WERI-Rb-1 (cell line): ENCODE data around the gene TRIM40.
"Not testable (repeated sequence)": the region's sequence is repeated elsewhere in the genome, so short reads cannot be mapped to it uniquely, and the experiment has no call there.

Experiments used
- DNase-seq: peaks from one replicate; pipeline ENCODE4 v3.0.0-alpha.2; 2020
- H3K27ac ChIP-seq: fragments of 250-450 bp; sonication (Bioruptor Pico); 2 replicates; pipeline ENCODE4 v1.5.1; 2020; ENCODE audit warnings: mild to moderate bottlenecking, moderate library complexity
- H3K27me3 ChIP-seq: fragments of 250-450 bp; sonication (Bioruptor Pico); 2 replicates; pipeline ENCODE4 v1.5.1; 2021; ENCODE audit warnings: mild to moderate bottlenecking, low read depth, moderate library complexity; ENCODE audit not compliant: insufficient read depth, severe bottlenecking
- H3K36me3 ChIP-seq: fragments of 250-450 bp; sonication (Bioruptor Pico); 2 replicates; pipeline ENCODE4 v1.5.1; 2020; ENCODE audit warnings: mild to moderate bottlenecking, moderate library complexity
- H3K4me3 ChIP-seq: 2 replicates; pipeline ENCODE4 v1.5.1; 2011; ENCODE audit warnings: low read depth, mild to moderate bottlenecking, control low read depth, low read length
- H3K9me3 ChIP-seq: fragments of 250-450 bp; sonication (Bioruptor Pico); 2 replicates; pipeline ENCODE4 v1.5.1; 2021; ENCODE audit warnings: mild to moderate bottlenecking, moderate library complexity; ENCODE audit not compliant: severe bottlenecking
- CTCF ChIP-seq: IDR thresholded peaks from 2 replicates; pipeline ENCODE4 v1.5.1; 2011; ENCODE audit warnings: low read depth, mild to moderate bottlenecking, control low read depth, inconsistent platforms, low read length

TRIM40 gene

DNA sequence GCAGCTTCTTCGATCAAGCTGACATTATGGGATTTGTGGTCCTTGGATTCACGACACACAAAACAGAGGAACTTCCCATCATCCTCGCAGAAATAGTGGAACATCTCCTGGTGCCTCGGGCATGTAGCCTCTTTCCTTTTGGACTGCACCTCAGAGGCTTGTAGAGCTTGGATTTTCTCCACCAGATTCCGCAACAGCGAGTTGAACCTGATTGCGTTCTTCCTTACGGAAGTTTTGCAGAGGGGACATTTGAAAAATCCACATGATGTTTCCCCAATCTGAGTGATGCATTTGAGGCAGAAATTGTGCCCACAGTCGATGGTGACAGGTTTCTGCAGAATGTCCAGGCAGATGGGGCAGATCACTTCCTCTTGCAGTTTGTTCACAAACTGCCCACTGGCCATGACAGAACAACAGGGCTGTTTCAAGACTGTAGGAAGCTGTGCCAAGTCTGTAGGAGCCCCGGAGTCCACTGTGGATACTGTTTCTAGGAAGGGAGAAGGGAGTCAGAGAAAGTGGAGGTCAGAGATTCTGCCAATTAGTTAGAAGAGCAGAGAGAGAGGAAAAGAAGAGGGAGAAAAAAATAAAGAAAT is 23.4 kb upstream of the TRIM40 start:
- TF ChIP-seq CTCF = no peak
- Histone ChIP-seq H3K27me3 (peaks cover 100% of the 10 kb centered on the region), H3K27ac (no peak overlapping the region), H3K4me3 (no peak overlapping the region), H3K9me3 (peaks cover 3% of the 10 kb centered on the region), H3K36me3 (no peaks in the 10 kb centered on the region)
- no peak for DNase-seq

DNA sequence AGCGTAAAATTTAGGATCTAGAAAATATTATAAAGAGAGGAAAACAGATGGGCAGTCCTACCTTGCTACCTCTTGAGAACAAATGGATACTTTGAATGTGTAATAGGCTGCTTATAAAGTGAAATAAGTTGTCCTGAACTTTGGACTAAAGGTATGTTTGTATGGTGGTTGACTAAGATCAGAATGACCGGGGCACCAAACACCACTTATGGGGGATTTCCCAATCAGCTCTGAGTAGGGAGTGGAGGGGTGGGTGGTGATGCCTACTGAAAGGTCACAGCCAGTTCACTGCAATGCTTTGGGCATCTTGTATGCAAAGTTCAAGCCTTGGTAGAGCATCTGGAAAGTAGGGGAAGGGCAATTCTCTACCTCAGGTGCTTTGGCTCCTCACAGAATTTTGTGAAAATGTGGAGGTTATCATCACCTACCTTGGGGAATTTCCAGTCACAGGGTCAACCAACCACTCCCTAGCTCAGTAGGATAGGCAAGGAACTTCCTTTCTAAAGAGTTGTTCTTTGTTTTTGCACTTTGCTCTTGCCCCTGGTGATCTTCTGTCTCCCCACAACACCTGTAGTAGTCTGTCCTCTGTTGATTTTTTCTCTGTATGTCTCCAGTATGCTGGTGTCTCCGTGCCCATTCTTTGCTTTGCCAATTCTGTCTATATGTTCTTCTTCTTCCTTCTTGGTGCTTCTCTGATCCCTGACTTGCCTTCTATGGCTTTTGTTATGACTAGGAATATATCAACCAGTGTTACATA is 22.8 kb upstream of the TRIM40 start, which contains the start of gene TRIM31:
TRIM31 (minus strand) TSS at position 88 of the 757 bp plus-strand sequence. CDS start 285 bp downstream, outside the sequence.
- no peak for DNase-seq
- TF ChIP-seq CTCF = no peak
- Histone ChIP-seq H3K4me3 (no peak within 1 kb of the TSS), H3K27me3 (peaks cover 100% of the 10 kb centered on the region), H3K9me3 (peaks cover 3% of the 10 kb centered on the region), H3K27ac (no peak within 1 kb of the TSS), H3K36me3 (no peaks in the 10 kb centered on the region)

GRCh38 chr6:30113841-30114240 is 22.1 kb upstream of the TRIM40 start:
- Histone ChIP-seq H3K27ac (no peak overlapping the region), H3K27me3 (peaks cover 100% of the 10 kb centered on the region), H3K4me3 (no peak overlapping the region), H3K9me3 (peaks cover 3% of the 10 kb centered on the region), H3K36me3 (no peaks in the 10 kb centered on the region)
- no peak for DNase-seq
- TF ChIP-seq CTCF = no peak

DNA sequence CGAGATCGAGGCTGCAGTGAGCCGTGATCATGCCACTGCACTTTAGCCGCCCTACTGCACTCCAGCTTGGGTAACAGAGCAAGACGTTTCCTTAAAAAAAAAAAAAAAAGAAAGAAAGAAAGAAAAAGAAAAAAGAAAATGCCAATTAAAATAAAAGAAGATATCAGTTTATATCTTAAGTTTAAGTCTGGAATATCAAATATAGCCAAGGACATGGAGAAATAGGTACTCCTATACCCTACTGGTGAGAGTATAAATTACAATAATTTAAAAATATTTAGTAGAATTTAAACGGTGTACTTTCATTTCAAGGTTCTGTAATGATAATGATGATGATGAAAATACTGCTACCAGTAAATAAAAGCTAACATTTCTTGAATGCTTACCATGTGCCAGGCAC is 19.2 kb upstream of the TRIM40 start:
- H3K27ac ChIP-seq = no peak overlapping the region
- H3K4me3 ChIP-seq = no peak overlapping the region
- TF ChIP-seq CTCF = no peak
- H3K27me3 ChIP-seq = peaks cover 97% of the 10 kb centered on the region
- no peak for DNase-seq
- no peaks in the 10 kb centered on the region for H3K9me3 ChIP-seq
- H3K36me3 ChIP-seq = no peaks in the 10 kb centered on the region

GRCh38 chr6:30118691-30119090 is 17.2 kb upstream of the TRIM40 start:
- not testable (repeated sequence) for H3K9me3 ChIP-seq, H3K27ac ChIP-seq, H3K36me3 ChIP-seq, DNase-seq, H3K4me3 ChIP-seq
- H3K27me3 ChIP-seq = peaks cover 96% of the 10 kb centered on the region

DNA sequence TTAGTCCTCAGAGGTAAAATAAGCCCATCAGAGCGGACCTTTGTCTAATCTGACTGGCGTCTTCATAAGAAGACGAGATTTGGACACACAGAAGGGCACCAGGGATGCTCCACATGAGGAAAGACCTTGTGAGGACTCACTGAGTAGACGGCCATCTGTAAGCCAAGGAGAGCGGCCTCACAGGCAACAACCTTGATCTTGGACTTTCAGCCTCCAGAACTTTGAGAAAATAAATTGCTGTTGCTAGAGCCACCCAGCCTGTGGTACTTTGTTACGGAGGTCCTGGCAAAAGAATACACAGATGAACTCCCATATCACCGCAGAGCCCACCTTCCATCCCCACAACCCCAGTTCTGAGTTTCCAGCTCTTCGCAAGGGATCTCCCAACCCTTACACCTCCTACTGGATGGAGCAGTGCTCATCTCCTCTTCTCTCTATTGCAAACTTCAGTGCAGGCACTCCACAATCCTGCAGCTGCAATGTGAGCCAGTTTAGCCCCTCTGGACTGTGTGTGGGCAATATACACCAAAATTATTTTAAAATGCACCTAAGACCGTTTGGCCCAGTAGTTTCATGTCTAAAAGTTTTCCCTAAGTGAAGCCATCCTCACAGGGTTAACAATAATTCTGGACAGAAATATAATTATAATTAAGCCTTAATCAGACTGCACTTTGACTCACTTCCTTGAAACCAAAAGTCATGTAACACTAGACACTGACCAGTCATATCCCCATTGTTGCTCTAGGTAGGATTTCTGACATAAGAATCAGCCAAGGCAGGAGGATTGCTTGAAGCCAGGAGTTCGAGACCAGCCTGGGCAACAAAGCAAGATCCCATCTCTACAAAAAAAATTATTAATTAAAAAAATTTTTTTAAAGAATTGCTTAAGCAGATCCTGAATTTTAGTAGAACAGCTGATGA is 14.2 kb upstream of the TRIM40 start:
- Histone ChIP-seq H3K36me3 (no peaks in the 10 kb centered on the region), H3K9me3 (no peaks in the 10 kb centered on the region), H3K4me3 (no peak overlapping the region), H3K27me3 (peaks cover 96% of the 10 kb centered on the region), H3K27ac (no peak overlapping the region)
- DNase-seq = no peak
- TF ChIP-seq CTCF = no peak
